Lung (tissue), 12 donors: Measurements from ENCODE around the gene STAB2. TPM values are rescaled to one million over a fixed set of nuclear protein-coding genes. Genes with fewer than 3 reads are reported as not detected.

ENCODE experiments used
- ATAC-seq: fragments of 200-7000 bp; cut with Tn5 transposase; one replicate; pipeline ENCODE4 v1.9.1; 2020; ENCODE audit warnings: moderate number of reproducible peaks; ENCODE audit not compliant: insufficient read depth, low FRiP score
- DNase-seq, 3 donors: peaks; one replicate each; pipeline ENCODE4 v3.0.0-alpha.2; 2013 to 2017
- H3K27ac ChIP-seq, 2 donors: one replicate each; pipeline ENCODE4 v1.5.1; 2013; ENCODE audit warnings: mild to moderate bottlenecking in 2 of 2, moderate library complexity in 2 of 2, control low read depth in 1 of 2, inconsistent platforms in 1 of 2, low read depth in 1 of 2, low read length in 1 of 2
- H3K27me3 ChIP-seq, 3 donors: one replicate each; pipeline ENCODE4 v1.5.1; 2013; ENCODE audit warnings: low read length in 2 of 3; ENCODE audit not compliant: control insufficient read depth in 3 of 3, insufficient read depth in 3 of 3
- H3K36me3 ChIP-seq, 4 donors: one replicate each; pipeline ENCODE4 v1.5.1; 2013; ENCODE audit warnings: low read length in 4 of 4, mild to moderate bottlenecking in 1 of 4, moderate library complexity in 1 of 4; ENCODE audit not compliant: control insufficient read depth in 4 of 4, insufficient read depth in 4 of 4
- H3K4me1 ChIP-seq, 5 donors: one replicate each; pipeline ENCODE4 v1.5.1; 2013; ENCODE audit warnings: low read length in 5 of 5, mild to moderate bottlenecking in 2 of 5, moderate library complexity in 1 of 5; ENCODE audit not compliant: control insufficient read depth in 5 of 5, insufficient read depth in 5 of 5
- H3K4me3 ChIP-seq: one replicate; pipeline ENCODE4 v1.5.1; 2013; ENCODE audit warnings: mild to moderate bottlenecking, control low read depth, moderate library complexity
- H3K9ac ChIP-seq, 2 donors: one replicate each; pipeline ENCODE4 v1.5.1; 2013; ENCODE audit warnings: low read length in 2 of 2, control low read depth in 1 of 2; ENCODE audit not compliant: insufficient read depth in 1 of 2
- H3K9me3 ChIP-seq, 4 donors: one replicate each; pipeline ENCODE4 v1.5.1; 2013; ENCODE audit warnings: low read length in 3 of 4, mild to moderate bottlenecking in 1 of 4, moderate library complexity in 1 of 4; ENCODE audit not compliant: control insufficient read depth in 4 of 4, insufficient read depth in 3 of 4
- WGBS, 2 donors: extraction: QIAGEN DNeasy Blood & Tissue Kit; methylation state at CpG; one replicate each; pipeline ENCODE4 v1.1.7; 2013; 5-methylcytosine and 5-hydroxymethylcytosine counted together
- polyA plus RNA-seq, 2 donors: library from polyadenylated mRNA; stranded (reverse); fragments of 200-250 nt; gene quantifications; one replicate each; pipeline ENCODE4 v1.2.1, GENCODE V29; 2013
- total RNA-seq, 2 donors: library from RNA; depleted of rRNA in 1 of 2; stranded (reverse); fragments of >200 nt in 1 of 2; gene quantifications; one replicate each; pipeline ENCODE4 v1.2.1, GENCODE V29; 2014 to 2021
- TF ChIP-seq, protein P1 (sequence below): IDR thresholded peaks from 2 replicates; pipeline ENCODE4 v1.5.1; 2012; ENCODE audit warnings: mild to moderate bottlenecking; ENCODE audit errors: control extremely low read depth, extremely low read depth
- donor health status: control.
- donor health status: control.
- donor health status: Bipolar disorder and iron deficiency.
- donor health status: healthy.
- donor health status: DM: yes; HTN: yes; CAD: no.

STAB2 gene
- total and polyA plus RNA-seq, 4 donors, result 0.06 to 10.0 (median 0.43) TPM

- 53 to 63% methylated on average over 1 of the region's 1 CpG for WGBS, 2 donors
- TF ChIP-seq, protein P1, sequence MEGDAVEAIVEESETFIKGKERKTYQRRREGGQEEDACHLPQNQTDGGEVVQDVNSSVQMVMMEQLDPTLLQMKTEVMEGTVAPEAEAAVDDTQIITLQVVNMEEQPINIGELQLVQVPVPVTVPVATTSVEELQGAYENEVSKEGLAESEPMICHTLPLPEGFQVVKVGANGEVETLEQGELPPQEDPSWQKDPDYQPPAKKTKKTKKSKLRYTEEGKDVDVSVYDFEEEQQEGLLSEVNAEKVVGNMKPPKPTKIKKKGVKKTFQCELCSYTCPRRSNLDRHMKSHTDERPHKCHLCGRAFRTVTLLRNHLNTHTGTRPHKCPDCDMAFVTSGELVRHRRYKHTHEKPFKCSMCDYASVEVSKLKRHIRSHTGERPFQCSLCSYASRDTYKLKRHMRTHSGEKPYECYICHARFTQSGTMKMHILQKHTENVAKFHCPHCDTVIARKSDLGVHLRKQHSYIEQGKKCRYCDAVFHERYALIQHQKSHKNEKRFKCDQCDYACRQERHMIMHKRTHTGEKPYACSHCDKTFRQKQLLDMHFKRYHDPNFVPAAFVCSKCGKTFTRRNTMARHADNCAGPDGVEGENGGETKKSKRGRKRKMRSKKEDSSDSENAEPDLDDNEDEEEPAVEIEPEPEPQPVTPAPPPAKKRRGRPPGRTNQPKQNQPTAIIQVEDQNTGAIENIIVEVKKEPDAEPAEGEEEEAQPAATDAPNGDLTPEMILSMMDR, result no peak
- no peaks in the 10 kb centered on the region for H3K36me3 ChIP-seq
- no peak overlapping the region for H3K9ac ChIP-seq
- no peaks in the 10 kb centered on the region for H3K4me1 ChIP-seq
- H3K9me3 ChIP-seq, result peaks cover 0 to 8% (median 0%) of the 10 kb centered on the region in 4 donors
- ATAC-seq, result no peak
- no peak for DNase-seq
- no peaks in the 10 kb centered on the region for H3K27me3 ChIP-seq
- H3K27ac ChIP-seq, result no peak overlapping the region
- no peak overlapping the region for H3K4me3 ChIP-seq
Measured at GRCh38 chr12:103558879-103559278, 28.2 kb upstream of the STAB2 start.

- Histone ChIP-seq H3K27me3 (no peaks in the 10 kb centered on the region), H3K27ac (no peak overlapping the region), H3K4me1 (no peaks in the 10 kb centered on the region), H3K9me3 (peaks cover 0 to 12% (median 2%) of the 10 kb centered on the region in 4 donors), H3K36me3 (no peaks in the 10 kb centered on the region), H3K9ac (no peak overlapping the region), H3K4me3 (no peak overlapping the region)
- TF ChIP-seq, protein P1, result no peak
- ATAC-seq, result peak; percentile 49
- WGBS, 2 donors, result 80 to 90% methylated on average over 2 of the region's 2 CpGs
- no peak for DNase-seq
Measured at GRCh38 chr12:103560604-103561101, 26.4 kb upstream of the STAB2 start.

DNA sequence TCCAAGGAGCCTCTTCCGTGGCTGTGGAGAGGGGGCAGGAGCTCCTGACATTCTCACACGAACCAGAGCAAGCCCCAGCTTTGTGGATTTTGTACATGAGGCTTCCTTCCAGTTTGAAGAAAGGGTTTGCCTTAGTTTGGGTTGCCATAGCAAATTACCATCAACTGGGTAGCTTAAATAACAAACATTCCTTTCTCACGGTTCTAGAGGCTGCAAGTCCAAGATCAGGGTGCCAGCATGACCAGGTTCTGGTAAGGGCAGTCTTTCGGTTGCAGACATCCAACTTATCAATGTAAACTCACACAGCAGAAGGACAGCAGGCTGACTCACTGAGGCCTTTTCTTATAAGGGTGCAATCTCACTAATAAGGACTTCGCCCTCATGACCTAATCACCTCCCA, 25.9 kb upstream of the STAB2 start:
- Histone ChIP-seq H3K9ac (no peak overlapping the region), H3K9me3 (peaks cover 0 to 12% (median 2%) of the 10 kb centered on the region in 4 donors), H3K27me3 (no peaks in the 10 kb centered on the region), H3K4me1 (no peaks in the 10 kb centered on the region), H3K4me3 (no peak overlapping the region), H3K27ac (no peak overlapping the region), H3K36me3 (no peaks in the 10 kb centered on the region)
- WGBS, 2 donors, result 65 to 75% methylated on average over 5 of the region's 5 CpGs
- TF ChIP-seq, protein P1, result no peak
- ATAC-seq, result no peak
- DNase-seq, result no peak

GRCh38 chr12:103566398-103566797, 20.7 kb upstream of the STAB2 start:
- no peak overlapping the region for H3K27ac ChIP-seq
- H3K4me3 ChIP-seq, result no peak overlapping the region
- H3K36me3 ChIP-seq, result no peaks in the 10 kb centered on the region
- DNase-seq (no peak), ATAC-seq (no peak)
- H3K27me3 ChIP-seq, result peaks cover 0 to 3% (median 0%) of the 10 kb centered on the region in 3 donors
- TF ChIP-seq, protein P1, result no peak
- no peak overlapping the region for H3K9ac ChIP-seq
- H3K9me3 ChIP-seq, result peaks cover 0 to 10% (median 2%) of the 10 kb centered on the region in 4 donors
- 69 to 82% methylated on average over 1 of the region's 1 CpG for WGBS, 2 donors
- peaks cover 0 to 1% (median 0%) of the 10 kb centered on the region in 5 donors for H3K4me1 ChIP-seq
